NOMO-1 (cell line): ENCODE data around the gene RPS29.

ENCODE experiments used
- DNase-seq, 2 experiments: peaks; one replicate each; lab custom pipeline; 2025; ENCODE audit not compliant: unreplicated experiment in 2 of 2; lab: John Stamatoyannopoulos, UW

The RPS29 gene

GRCh38 chr14:49553106-49553505 is 33.1 kb downstream of the RPS29 start:
- DNase-seq, result no peak

GRCh38 chr14:49551569-49551968 is 34.6 kb downstream of the RPS29 start:
- DNase-seq, result no peak

- no peak for DNase-seq
Measured at GRCh38 chr14:49550286-49551184, 35.6 kb downstream of the RPS29 start.

DNA sequence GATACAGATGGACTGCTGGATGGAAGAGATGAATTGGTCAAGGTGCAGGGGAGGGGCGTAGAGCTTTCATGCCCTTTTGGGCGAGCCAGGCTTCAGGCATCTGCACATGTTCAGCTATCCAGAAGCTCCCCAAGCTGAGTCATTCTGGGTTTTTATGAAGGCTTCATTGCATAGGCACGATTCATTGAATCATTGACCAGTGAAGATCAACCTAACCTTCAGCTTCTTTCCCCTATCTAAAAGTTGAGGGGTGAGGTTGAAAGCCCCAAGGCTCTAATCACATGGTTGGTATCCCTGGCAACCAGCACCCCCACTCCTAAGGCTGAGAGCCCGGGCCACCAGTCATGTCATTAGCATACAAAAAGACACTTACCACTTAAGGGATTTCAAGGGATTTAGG is 36.3 kb downstream of the RPS29 start:
- no peak for DNase-seq

GRCh38 chr14:49549446-49549845 is 36.7 kb downstream of the RPS29 start:
- no peak for DNase-seq

- no peak for DNase-seq
Measured at GRCh38 chr14:49546766-49547165, 39.4 kb downstream of the RPS29 start.

GRCh38 chr14:49545716-49546115 is 40.5 kb downstream of the RPS29 start:
- no peak for DNase-seq

- DNase-seq, result no peak
Measured at GRCh38 chr14:49545071-49545470, 41.1 kb downstream of the RPS29 start.

GRCh38 chr14:49541049-49541448 is 45.1 kb downstream of the RPS29 start:
- no peak for DNase-seq

GRCh38 chr14:49538852-49539251 is 47.3 kb downstream of the RPS29 start:
- no peak for DNase-seq
